Sciatic nerve (tissue), 2 donors: ENCODE data around the gene MOK. TPM values are rescaled to one million over a fixed set of nuclear protein-coding genes. Genes with fewer than 3 reads are reported as not detected.

ENCODE experiments used
- ATAC-seq: fragments of 200-7000 bp; cut with Tn5 transposase; one replicate; pipeline ENCODE4 v1.9.1; 2020; ENCODE audit warnings: mild to moderate bottlenecking, moderate library complexity
- DNase-seq: peaks from one replicate; pipeline ENCODE4 v3.0.0-alpha.2; 2020; ENCODE audit warnings: low spot score
- intact Hi-C: fragments of 100-400 bp; cut with DNase I; formaldehyde crosslinking; loops from one replicate; pipeline ENCODE4 v1.14.2; 2022
- total RNA-seq: library from RNA; stranded (reverse); fragmentation: NEBNext Ultra II Directional; extraction: Animal tissue kit (Norgen Biotek cat#: 25700); gene quantifications from one replicate; pipeline ENCODE4 v1.2.1, GENCODE V29; 2021
- donor health status: DM: no; HTN: no; CAD: no.
- donor health status: DM: no; HTN: no; CAD: no.

Gene MOK
- total RNA-seq, 1 donor from 2014 or later: 24.4 TPM

GRCh38 chr14:102215576-102216250 lies 89.3 kb downstream of the MOK start:
- peak; percentile 18 for ATAC-seq
- no peak for DNase-seq
- intact Hi-C loops: no loop called here

- intact Hi-C loops: no loop called here
- peak; percentile 68 for ATAC-seq
- peak; percentile 52 for DNase-seq
These were observed 89.9 kb downstream of the MOK start for GRCh38 chr14:102215071-102215470.

- ATAC-seq (no peak), DNase-seq (peak; percentile 53)
- intact Hi-C loops: no loop called here
These were observed 90.8 kb downstream of the MOK start for GRCh38 chr14:102213984-102214658.

GRCh38 chr14:102213470-102213869 lies 91.5 kb downstream of the MOK start:
- ATAC-seq (no peak), DNase-seq (peak; percentile 54)
- intact Hi-C loops: no loop called here

GRCh38 chr14:102212845-102213244 lies 92.1 kb downstream of the MOK start:
- ATAC-seq (no peak), DNase-seq (peak; percentile 46)
- intact Hi-C loops: no loop called here

- no peak for ATAC-seq
- peak; percentile 42 for DNase-seq
These were observed 92.6 kb downstream of the MOK start for GRCh38 chr14:102212356-102212755.

GRCh38 chr14:102211240-102211639 lies 93.7 kb downstream of the MOK start:
- intact Hi-C loops: no loop called here
- no peak for DNase-seq

More at GRCh38 chr14:102212356-102212755, 92.6 kb downstream of the MOK start:
- intact Hi-C loops: no loop called here

GRCh38 chr14:102210421-102211042 lies 94.4 kb downstream of the MOK start:
- intact Hi-C loops: no loop called here
- DNase-seq: peak; percentile 51
- no peak for ATAC-seq

More at GRCh38 chr14:102211240-102211639, 93.7 kb downstream of the MOK start:
- no peak for ATAC-seq

- DNase-seq: peak; percentile 63
- intact Hi-C loops: no loop called here
- peak; percentile 74 for ATAC-seq
These were observed 95.6 kb downstream of the MOK start for GRCh38 chr14:102209224-102209966.

GRCh38 chr14:102208741-102209140 lies 96.2 kb downstream of the MOK start:
- DNase-seq: peak; percentile 45
- intact Hi-C loops: no loop called here

GRCh38 chr14:102207831-102208365 lies 97.1 kb downstream of the MOK start:
- intact Hi-C loops: no loop called here
- DNase-seq (peak; percentile 42), ATAC-seq (no peak)

More at GRCh38 chr14:102208741-102209140, 96.2 kb downstream of the MOK start:
- ATAC-seq: no peak

GRCh38 chr14:102206918-102207317 lies 98.0 kb downstream of the MOK start:
- intact Hi-C loops: no loop called here
- ATAC-seq (no peak), DNase-seq (peak; percentile 42)

- no peak for ATAC-seq
- intact Hi-C loops: no loop called here
- DNase-seq: peak; percentile 28
These were observed 99.4 kb downstream of the MOK start for GRCh38 chr14:102205560-102205959.

- intact Hi-C loops: no loop called here
- ATAC-seq (no peak), DNase-seq (peak; percentile 35)
These were observed 101.6 kb downstream of the MOK start for GRCh38 chr14:102203382-102203781.

- ATAC-seq (no peak), DNase-seq (peak; percentile 18)
- intact Hi-C loops: no loop called here
These were observed 102.0 kb downstream of the MOK start for GRCh38 chr14:102202944-102203343.

GRCh38 chr14:102201776-102202175 lies 103.2 kb downstream of the MOK start:
- DNase-seq: no peak
- ATAC-seq: no peak
- intact Hi-C loops: no loop called here

GRCh38 chr14:102201353-102201738 lies 103.6 kb downstream of the MOK start:
- intact Hi-C loops: no loop called here
- DNase-seq: no peak
- no peak for ATAC-seq

GRCh38 chr14:102200690-102201352 lies 104.1 kb downstream of the MOK start:
- no peak for ATAC-seq
- intact Hi-C loops: no loop called here

More at GRCh38 chr14:102200690-102201352, 104.1 kb downstream of the MOK start:
- no peak for DNase-seq
